ENCODE results near the gene CDX1.

CDX1 gene

DNA sequence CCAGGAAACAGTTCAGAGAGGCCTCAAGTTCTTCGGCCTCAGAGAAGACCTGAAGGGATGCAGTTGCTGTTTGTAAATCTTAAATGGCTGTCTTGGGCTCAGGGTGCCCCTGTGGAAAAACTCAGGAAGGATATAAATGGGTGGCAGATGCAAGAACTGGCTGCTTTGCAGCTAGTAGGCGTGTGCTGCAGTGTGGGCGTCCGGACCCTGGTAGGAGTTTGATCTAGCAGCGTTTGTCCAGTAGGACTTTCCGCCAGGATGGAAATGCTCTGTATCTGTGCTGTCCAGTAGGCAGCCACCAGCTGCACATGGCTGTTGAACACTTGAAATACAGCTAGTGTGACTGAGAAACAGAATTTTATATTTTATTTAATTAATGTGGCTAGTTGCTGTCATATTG, 7.7 kb downstream of the CDX1 start:
- H3K4me1 ChIP-seq (ENCODE audit: control insufficient read depth in 2 of 2, insufficient read depth in 1 of 2, low read depth in 1 of 2, low read length in 2 of 2) = peaks cover 1 to 4% of the 10 kb centered on the region in 2 donors
- no peaks in the 10 kb centered on the region for H3K9me3 ChIP-seq (replicated peaks in 1 of 2; ENCODE audit: control insufficient read depth in 2 of 2, insufficient read depth in 1 of 2, low read depth in 1 of 2, low read length in 2 of 2)
- H3K14ac ChIP-seq (ENCODE audit: low read length) = no peak overlapping the region
- H2BK12ac ChIP-seq (ENCODE audit: low read length) = no peak overlapping the region
- no peak overlapping the region for H3K27ac ChIP-seq (replicated peaks; ENCODE audit: low read length)
- H3K79me1 ChIP-seq (ENCODE audit: low read depth, low read length) = no peaks in the 10 kb centered on the region
- no peak for DNase-seq (ENCODE audit: low spot score)
- H3K36me3 ChIP-seq (replicated peaks in 1 of 2; ENCODE audit: control insufficient read depth in 2 of 2, insufficient read depth in 2 of 2, low read length in 2 of 2) = no peaks in the 10 kb centered on the region
- no peak overlapping the region for H3K4me3 ChIP-seq (ENCODE audit: low read length in 2 of 2)
- no peak overlapping the region for H3K4ac ChIP-seq (ENCODE audit: low read length)
- H2BK5ac ChIP-seq (ENCODE audit: low read length) = no peak overlapping the region
- H3K23ac ChIP-seq (ENCODE audit: low read depth, low read length, poor library complexity) = no peak overlapping the region
- no peak overlapping the region for H3K18ac ChIP-seq (ENCODE audit: low read length)
- no peak overlapping the region for H2AK5ac ChIP-seq (ENCODE audit: low read depth, low read length)
- H2BK15ac ChIP-seq (ENCODE audit: low read length) = no peak overlapping the region
- no peak overlapping the region for H4K8ac ChIP-seq (ENCODE audit: low read depth, low read length)
- H3K27me3 ChIP-seq (ENCODE audit: control insufficient read depth in 3 of 3, insufficient read depth in 3 of 3, low read depth in 1 of 3, low read length in 3 of 3) = peaks cover 0 to 31% (median 11%) of the 10 kb centered on the region in 3 experiments
- H2AFZ ChIP-seq (ENCODE audit: low read length) = no peak overlapping the region
- no CpG with 5 or more reads among the region's 6 CpGs for WGBS, 2 donors (ENCODE audit: extremely low coverage in 2 of 2, insufficient read length in 2 of 2, insufficient replicate concordance in 1 of 2)
- no peak overlapping the region for H3K9ac ChIP-seq (ENCODE audit: low read depth, low read length, poor library complexity)
- no peak overlapping the region for H4K91ac ChIP-seq (ENCODE audit: low read depth, low read length, poor library complexity)
- H3K4me2 ChIP-seq (ENCODE audit: insufficient read depth, low read length, poor library complexity, severe bottlenecking) = no peak overlapping the region
- no peak overlapping the region for H2BK120ac ChIP-seq (ENCODE audit: low read depth, low read length)

DNA sequence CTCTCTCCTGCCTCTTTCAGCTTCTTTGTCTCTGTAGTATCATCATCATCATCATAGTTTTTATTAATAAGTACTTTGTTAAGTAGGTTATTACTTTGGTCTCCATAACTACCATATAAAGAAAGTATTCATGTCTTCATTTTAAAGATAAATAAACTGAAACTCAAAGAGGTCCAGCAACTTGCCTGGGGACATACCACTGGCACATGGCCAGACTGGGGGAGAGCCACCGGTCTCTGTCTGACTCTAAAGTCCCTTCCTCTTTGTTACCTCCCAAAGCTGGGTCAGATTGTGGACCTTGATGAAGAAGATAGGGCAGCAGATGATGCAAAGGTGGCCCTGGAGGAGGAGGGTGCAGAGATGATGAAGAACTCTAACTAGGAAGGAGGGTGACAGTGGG, 8.5 kb downstream of the CDX1 start:
- peak overlapping the region; percentile 17 for H2AFZ ChIP-seq (ENCODE audit: low read length)
- DNase-seq (ENCODE audit: low spot score) = no peak
- no peaks in the 10 kb centered on the region for H3K79me1 ChIP-seq (ENCODE audit: low read depth, low read length)
- H3K4me1 ChIP-seq (ENCODE audit: control insufficient read depth in 2 of 2, insufficient read depth in 1 of 2, low read depth in 1 of 2, low read length in 2 of 2) = peaks cover 1 to 4% of the 10 kb centered on the region in 2 donors
- H3K4me3 ChIP-seq (ENCODE audit: low read length in 2 of 2) = no peak overlapping the region
- no peak overlapping the region for H3K4me2 ChIP-seq (ENCODE audit: insufficient read depth, low read length, poor library complexity, severe bottlenecking)
- no peak overlapping the region for H2BK5ac ChIP-seq (ENCODE audit: low read length)
- H3K18ac ChIP-seq (ENCODE audit: low read length) = no peak overlapping the region
- no peaks in the 10 kb centered on the region for H3K36me3 ChIP-seq (replicated peaks in 1 of 2; ENCODE audit: control insufficient read depth in 2 of 2, insufficient read depth in 2 of 2, low read length in 2 of 2)
- H2BK120ac ChIP-seq (ENCODE audit: low read depth, low read length) = no peak overlapping the region
- no CpG with 5 or more reads among the region's 1 CpG for WGBS, 2 donors (ENCODE audit: extremely low coverage in 2 of 2, insufficient read length in 2 of 2, insufficient replicate concordance in 1 of 2)
- no peak overlapping the region for H3K23ac ChIP-seq (ENCODE audit: low read depth, low read length, poor library complexity)
- H3K4ac ChIP-seq (ENCODE audit: low read length) = no peak overlapping the region
- H4K8ac ChIP-seq (ENCODE audit: low read depth, low read length) = no peak overlapping the region
- H2BK15ac ChIP-seq (ENCODE audit: low read length) = no peak overlapping the region
- H4K91ac ChIP-seq (ENCODE audit: low read depth, low read length, poor library complexity) = no peak overlapping the region
- no peak overlapping the region for H2AK5ac ChIP-seq (ENCODE audit: low read depth, low read length)
- H3K27ac ChIP-seq (replicated peaks; ENCODE audit: low read length) = no peak overlapping the region
- no peak overlapping the region for H3K9ac ChIP-seq (ENCODE audit: low read depth, low read length, poor library complexity)
- no peak overlapping the region for H2BK12ac ChIP-seq (ENCODE audit: low read length)
- H3K9me3 ChIP-seq (replicated peaks in 1 of 2; ENCODE audit: control insufficient read depth in 2 of 2, insufficient read depth in 1 of 2, low read depth in 1 of 2, low read length in 2 of 2) = no peaks in the 10 kb centered on the region
- H3K14ac ChIP-seq (ENCODE audit: low read length) = no peak overlapping the region
- H3K27me3 ChIP-seq (ENCODE audit: control insufficient read depth in 3 of 3, insufficient read depth in 3 of 3, low read depth in 1 of 3, low read length in 3 of 3) = peaks cover 0 to 23% (median 5%) of the 10 kb centered on the region in 3 experiments

DNA sequence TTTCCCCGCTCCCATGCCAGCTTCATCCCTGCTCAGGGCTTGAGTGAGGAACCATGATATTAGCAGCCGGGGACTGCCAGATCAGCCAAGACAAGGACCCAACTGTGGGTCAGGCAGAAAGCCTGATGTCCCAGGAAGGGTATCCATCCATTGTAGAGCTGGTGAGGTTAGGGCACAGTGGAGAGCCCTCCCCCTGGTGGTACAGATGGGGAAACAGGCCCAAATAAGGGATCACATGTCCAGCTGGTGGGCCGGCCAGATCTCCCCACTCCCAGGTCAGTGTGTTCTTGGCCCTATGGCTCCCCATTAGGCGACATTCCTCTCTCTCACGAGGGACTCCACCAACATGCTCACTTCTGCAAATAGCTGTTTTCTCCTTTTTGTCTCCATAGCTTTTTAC, 9.0 kb downstream of the CDX1 start:
- Histone ChIP-seq H4K8ac (ENCODE audit: low read depth, low read length) (no peak overlapping the region), H3K79me1 (ENCODE audit: low read depth, low read length) (no peaks in the 10 kb centered on the region), H3K9me3 (replicated peaks in 1 of 2; ENCODE audit: control insufficient read depth in 2 of 2, insufficient read depth in 1 of 2, low read depth in 1 of 2, low read length in 2 of 2) (no peaks in the 10 kb centered on the region)

DNA sequence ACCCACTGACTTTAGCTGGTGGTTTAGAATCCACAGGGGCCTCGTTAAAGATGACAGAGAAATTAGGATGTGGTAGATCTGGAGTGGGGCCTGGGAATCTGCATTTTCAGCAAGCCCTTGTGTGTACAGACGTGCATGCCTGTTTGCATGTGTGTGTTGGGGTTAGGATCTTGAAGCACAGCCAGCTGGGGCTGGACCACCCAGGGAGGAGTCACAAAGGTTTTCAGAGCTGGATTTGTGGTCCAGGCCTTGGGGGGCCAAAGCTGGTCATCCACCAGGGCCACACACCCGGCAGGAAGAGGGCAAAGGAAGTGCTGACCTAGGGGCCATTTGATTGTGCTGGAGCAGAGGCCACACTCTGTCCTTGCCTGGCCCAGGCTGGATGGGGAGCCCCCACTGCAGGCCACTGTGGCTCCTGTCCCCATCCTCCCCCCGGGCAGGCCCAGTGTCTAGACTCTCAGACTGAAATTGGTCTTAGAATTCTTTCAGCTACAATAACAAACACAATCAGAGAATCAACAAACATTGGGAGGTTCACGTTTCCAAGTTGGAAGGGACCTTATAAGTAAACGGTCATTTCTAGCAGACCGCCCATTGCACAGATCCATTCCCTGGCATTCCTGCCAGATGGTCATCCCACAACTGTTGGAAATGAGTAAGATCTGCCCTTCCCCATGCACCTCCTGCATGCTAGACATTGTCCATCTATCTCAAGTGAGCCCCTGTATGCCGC, 10.3 kb downstream of the CDX1 start:
- no peak for DNase-seq (ENCODE audit: low spot score)
- H3K4me2 ChIP-seq (ENCODE audit: insufficient read depth, low read length, poor library complexity, severe bottlenecking) = no peak overlapping the region
- H3K14ac ChIP-seq (ENCODE audit: low read length) = no peak overlapping the region
- no peak overlapping the region for H4K91ac ChIP-seq (ENCODE audit: low read depth, low read length, poor library complexity)
- no peaks in the 10 kb centered on the region for H3K9me3 ChIP-seq (replicated peaks in 1 of 2; ENCODE audit: control insufficient read depth in 2 of 2, insufficient read depth in 1 of 2, low read depth in 1 of 2, low read length in 2 of 2)
- H3K18ac ChIP-seq (ENCODE audit: low read length) = no peak overlapping the region
- no peak overlapping the region for H2BK12ac ChIP-seq (ENCODE audit: low read length)
- H3K4me3 ChIP-seq (ENCODE audit: low read length in 2 of 2) = no peak overlapping the region
- WGBS, 2 donors (ENCODE audit: extremely low coverage in 2 of 2, insufficient read length in 2 of 2, insufficient replicate concordance in 1 of 2) = no CpG with 5 or more reads among the region's 8 CpGs
- no peak overlapping the region for H2AK5ac ChIP-seq (ENCODE audit: low read depth, low read length)
- no peak overlapping the region for H4K8ac ChIP-seq (ENCODE audit: low read depth, low read length)
- no peak overlapping the region for H3K23ac ChIP-seq (ENCODE audit: low read depth, low read length, poor library complexity)
- no peak overlapping the region for H3K4ac ChIP-seq (ENCODE audit: low read length)
- peaks cover 0 to 19% (median 0%) of the 10 kb centered on the region in 3 experiments for H3K27me3 ChIP-seq (ENCODE audit: control insufficient read depth in 3 of 3, insufficient read depth in 3 of 3, low read depth in 1 of 3, low read length in 3 of 3)
- H3K4me1 ChIP-seq (ENCODE audit: control insufficient read depth in 2 of 2, insufficient read depth in 1 of 2, low read depth in 1 of 2, low read length in 2 of 2) = peaks cover 1 to 4% of the 10 kb centered on the region in 2 donors
- no peak overlapping the region for H2AFZ ChIP-seq (ENCODE audit: low read length)
- no peaks in the 10 kb centered on the region for H3K79me1 ChIP-seq (ENCODE audit: low read depth, low read length)
- H3K9ac ChIP-seq (ENCODE audit: low read depth, low read length, poor library complexity) = no peak overlapping the region
- H3K27ac ChIP-seq (replicated peaks; ENCODE audit: low read length) = no peak overlapping the region
- H2BK15ac ChIP-seq (ENCODE audit: low read length) = no peak overlapping the region
- no peak overlapping the region for H2BK5ac ChIP-seq (ENCODE audit: low read length)
- no peak overlapping the region for H2BK120ac ChIP-seq (ENCODE audit: low read depth, low read length)
- no peaks in the 10 kb centered on the region for H3K36me3 ChIP-seq (replicated peaks in 1 of 2; ENCODE audit: control insufficient read depth in 2 of 2, insufficient read depth in 2 of 2, low read length in 2 of 2)

More for the DNA sequence above, 9.0 kb downstream of the CDX1 start:
- H3K4me1 ChIP-seq (ENCODE audit: control insufficient read depth in 2 of 2, insufficient read depth in 1 of 2, low read depth in 1 of 2, low read length in 2 of 2) = peaks cover 1 to 4% of the 10 kb centered on the region in 2 donors
- H2BK5ac ChIP-seq (ENCODE audit: low read length) = no peak overlapping the region
- H3K23ac ChIP-seq (ENCODE audit: low read depth, low read length, poor library complexity) = no peak overlapping the region
- WGBS, 2 donors (ENCODE audit: extremely low coverage in 2 of 2, insufficient read length in 2 of 2, insufficient replicate concordance in 1 of 2) = no CpG with 5 or more reads among the region's 5 CpGs
- no peak overlapping the region for H3K4me2 ChIP-seq (ENCODE audit: insufficient read depth, low read length, poor library complexity, severe bottlenecking)
- no peak overlapping the region for H3K4me3 ChIP-seq (ENCODE audit: low read length in 2 of 2)
- no peak overlapping the region for H2AK5ac ChIP-seq (ENCODE audit: low read depth, low read length)
- no peak overlapping the region for H2BK12ac ChIP-seq (ENCODE audit: low read length)
- no peak overlapping the region for H2BK15ac ChIP-seq (ENCODE audit: low read length)
- H3K27me3 ChIP-seq (ENCODE audit: control insufficient read depth in 3 of 3, insufficient read depth in 3 of 3, low read depth in 1 of 3, low read length in 3 of 3) = peaks cover 0 to 19% (median 3%) of the 10 kb centered on the region in 3 experiments
- H3K9ac ChIP-seq (ENCODE audit: low read depth, low read length, poor library complexity) = no peak overlapping the region
- no peak overlapping the region for H3K4ac ChIP-seq (ENCODE audit: low read length)
- H3K27ac ChIP-seq (replicated peaks; ENCODE audit: low read length) = no peak overlapping the region
- no peak overlapping the region for H2BK120ac ChIP-seq (ENCODE audit: low read depth, low read length)
- H3K14ac ChIP-seq (ENCODE audit: low read length) = no peak overlapping the region
- no peaks in the 10 kb centered on the region for H3K36me3 ChIP-seq (replicated peaks in 1 of 2; ENCODE audit: control insufficient read depth in 2 of 2, insufficient read depth in 2 of 2, low read length in 2 of 2)
- no peak for DNase-seq (ENCODE audit: low spot score)
- peak overlapping the region; percentile 17 for H2AFZ ChIP-seq (ENCODE audit: low read length)
- H3K18ac ChIP-seq (ENCODE audit: low read length) = no peak overlapping the region
- no peak overlapping the region for H4K91ac ChIP-seq (ENCODE audit: low read depth, low read length, poor library complexity)
